ENCODE results near the gene EIF4B. TPM values are rescaled to one million over a fixed set of nuclear protein-coding genes. Genes with fewer than 3 reads are reported as not detected.

The EIF4B gene
- total RNA-seq, 1 experiment from 2014 or later: 559 TPM

DNA sequence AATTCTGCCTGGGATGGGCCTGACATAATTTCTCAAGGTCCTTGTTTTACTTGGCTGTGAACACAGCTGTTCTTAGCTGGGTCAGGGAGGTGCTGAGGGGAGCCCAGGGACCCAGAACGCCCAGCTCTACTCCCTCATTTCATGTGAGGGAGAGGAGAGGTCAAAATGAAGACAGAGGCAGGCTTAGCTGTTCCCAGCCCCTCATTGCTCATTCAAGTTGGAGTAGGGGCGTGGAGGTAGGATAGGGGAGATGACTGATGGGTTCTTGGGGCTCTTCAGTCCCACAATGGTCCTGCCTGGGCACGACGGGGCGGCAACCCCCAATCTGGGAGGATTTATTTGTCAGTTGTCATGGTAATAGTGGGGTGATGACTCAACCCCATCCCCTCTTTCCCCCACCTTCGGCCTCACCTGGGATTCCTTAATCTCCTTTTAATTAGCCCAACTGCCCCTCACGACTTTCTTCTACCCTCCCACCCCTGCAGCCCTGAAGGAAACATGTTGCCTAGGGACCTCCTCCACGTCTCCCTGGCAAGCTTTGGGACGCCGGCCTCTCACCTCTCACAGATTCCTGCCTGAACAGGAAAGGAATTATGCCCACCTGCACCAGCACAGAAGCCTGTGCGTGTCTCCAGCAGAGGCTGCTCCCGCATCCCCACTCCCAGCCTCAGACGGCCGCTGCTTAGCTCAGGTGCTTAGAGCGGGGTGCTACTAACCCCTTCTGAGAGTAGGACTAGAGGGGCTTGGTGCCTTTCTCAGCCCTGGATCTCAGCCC, 62.7 kb downstream of the EIF4B start:
- DNase-seq (ENCODE audit: low spot score): no peak

DNA sequence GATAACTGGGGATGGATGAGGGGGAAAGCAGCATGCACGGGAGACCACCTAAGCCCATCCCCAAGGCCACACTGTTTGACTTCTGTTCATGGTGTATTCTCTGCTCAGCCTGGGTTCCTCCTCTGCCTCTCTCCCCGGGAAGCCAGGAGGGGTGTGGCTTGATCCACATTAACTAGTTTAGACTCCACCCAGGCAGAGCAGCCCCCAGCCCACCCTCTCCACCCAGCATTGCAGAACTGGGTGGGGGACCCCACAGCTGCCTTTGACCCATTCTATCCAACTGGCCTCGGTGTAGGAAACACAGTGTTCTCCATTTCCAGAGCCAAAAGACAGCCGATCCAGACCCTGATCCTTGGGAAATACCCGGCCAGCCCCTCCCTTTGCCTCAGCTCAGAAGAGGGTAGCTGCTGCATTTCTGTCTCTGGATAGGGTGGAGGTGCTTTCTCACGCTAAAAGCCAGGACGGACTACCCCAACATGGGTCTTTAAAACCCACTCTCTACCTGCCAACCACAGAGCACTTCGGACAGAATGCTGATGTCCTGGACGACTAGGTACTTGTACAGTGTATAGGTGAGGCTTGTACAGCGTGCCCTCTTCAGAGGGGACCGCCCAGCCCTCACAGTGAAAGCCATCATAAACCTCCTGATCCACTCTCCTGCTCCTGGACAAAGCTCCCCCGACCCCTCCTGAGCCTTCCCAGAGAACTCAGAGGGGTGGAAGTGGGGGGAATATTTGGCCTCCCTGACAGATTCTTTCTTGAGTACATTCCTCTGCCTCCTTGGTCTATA, 63.6 kb downstream of the EIF4B start:
- DNase-seq (ENCODE audit: low spot score): no peak

DNA sequence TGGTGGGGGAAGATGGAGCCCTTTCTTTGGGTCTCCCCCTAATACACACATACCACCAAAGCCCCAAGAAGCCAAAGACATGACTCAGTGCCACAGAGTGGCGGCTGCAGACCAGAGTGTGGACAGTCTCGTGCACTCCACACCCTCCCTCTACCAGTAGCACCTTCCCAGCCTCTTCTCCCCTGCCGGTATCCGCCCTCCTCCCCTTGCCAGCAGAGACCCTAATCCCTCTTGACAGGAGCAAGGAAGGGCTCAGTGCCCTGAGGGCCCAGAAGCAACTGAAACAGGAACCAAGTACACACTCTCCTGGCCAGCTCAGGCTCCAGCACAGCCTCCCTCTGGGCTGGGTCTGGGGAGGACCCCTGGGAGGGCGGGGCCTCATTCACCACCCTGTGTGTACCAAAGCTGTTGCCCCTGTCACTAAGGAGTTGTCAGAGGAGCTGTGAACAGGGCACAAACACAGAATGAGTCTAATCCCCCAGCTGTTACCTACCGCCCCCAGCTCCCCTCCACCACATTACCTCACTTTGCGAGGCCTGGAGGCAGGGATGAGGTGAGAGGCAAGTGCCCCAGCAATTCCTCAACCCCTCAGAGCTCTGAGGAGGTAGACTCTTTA, 64.7 kb downstream of the EIF4B start:
- DNase-seq (ENCODE audit: low spot score): no peak

DNA sequence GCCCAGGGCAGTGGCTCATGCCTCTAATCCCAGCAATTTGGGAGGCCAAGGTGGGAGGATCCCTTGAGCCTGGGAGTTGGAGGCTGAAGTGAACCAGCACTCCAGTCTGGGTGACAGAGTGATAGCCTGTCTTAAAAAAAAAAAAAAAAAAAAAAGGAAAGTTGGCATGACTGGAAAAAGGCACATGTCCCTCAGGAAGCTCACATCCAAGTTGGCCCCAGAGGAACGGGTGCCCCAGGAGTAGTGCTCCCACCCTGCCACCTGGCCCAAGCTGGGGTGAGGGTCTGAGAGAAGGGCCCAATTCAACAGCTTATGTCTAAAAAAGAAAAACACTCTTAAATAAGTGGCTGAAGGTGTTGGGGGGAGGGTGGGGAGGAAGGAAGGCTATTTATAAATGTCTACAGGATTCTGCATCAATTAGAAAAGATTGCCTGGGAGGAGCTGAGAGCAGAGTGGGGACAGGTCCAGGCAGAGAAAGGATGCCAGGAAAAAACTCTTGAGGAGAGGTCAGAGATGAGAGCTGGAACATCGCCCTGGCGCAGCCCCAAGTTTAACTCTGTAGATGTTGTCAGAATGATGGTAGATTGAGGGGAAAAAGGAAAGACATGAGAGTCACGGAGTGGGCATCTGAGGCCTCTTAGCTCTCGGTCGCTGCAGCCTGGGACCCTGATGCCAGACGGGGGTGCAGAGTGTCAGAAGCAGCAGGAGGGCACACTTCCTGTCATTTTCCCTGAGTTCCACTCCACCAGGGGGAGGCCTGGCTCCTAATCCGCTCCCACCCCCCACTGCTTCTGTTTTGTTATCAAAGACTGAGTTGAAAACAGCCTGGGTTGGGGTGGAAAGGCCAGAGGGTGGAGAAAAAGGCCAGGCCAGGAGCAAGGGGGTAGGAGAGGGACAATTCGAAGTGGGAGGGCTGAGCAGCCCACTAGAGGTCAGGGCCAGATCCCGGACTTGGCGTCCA, 65.6 kb downstream of the EIF4B start:
- DNase-seq (ENCODE audit: low spot score): no peak

DNA sequence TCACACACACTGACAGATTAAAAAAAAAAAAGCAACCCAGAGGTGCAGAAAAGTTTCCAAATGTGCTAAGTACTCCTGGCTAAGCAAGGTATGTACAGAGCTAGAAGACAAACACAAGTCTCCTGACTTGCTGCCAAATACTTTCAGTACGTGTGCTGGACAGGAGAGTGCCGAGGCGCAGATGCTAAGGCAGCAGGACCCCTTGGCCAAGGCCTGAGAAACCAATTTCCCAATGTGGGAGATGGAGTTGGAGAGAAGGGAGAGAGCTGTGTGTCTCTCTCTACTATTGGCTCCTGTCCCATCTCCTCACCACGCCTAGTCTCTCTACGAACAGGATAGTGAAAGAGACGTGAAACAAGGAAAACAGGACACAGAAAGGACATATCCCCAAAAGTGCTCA, 67.6 kb downstream of the EIF4B start:
- DNase-seq (ENCODE audit: low spot score): no peak

DNA sequence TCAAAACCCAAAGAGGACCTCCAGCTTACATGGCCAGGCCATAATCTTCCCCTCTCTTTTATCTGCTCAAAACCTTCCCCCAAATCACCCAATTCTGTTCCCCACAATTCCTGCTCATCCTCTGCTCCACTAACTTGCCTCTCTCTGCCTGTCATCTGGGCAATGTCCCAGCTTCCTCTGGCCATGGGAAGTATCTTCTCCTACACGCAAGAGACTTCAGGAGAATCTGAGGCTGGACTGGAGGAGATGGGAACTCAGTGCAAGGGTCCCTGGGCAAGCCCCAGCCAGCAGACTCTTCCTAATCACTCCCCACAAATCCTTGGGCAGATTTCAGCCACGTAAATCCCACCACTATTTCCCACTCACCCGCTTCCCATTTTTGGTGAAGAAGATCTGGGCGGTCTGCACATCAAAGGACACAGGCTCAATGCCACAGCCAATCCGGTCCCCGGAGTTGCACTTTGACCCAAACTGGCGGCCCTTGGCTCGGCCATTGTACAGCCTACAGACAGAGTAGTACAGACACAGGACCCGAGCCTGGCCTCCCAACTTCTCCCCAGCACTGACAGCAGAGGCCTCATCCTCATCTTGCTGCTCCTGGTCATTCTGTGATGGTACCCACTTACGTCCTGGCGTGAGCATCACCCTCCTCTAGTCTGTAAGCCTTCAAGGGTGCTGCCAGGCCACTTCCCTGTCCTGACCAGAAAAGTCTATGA, 68.2 kb downstream of the EIF4B start:
- no peak for DNase-seq (ENCODE audit: low spot score)

DNA sequence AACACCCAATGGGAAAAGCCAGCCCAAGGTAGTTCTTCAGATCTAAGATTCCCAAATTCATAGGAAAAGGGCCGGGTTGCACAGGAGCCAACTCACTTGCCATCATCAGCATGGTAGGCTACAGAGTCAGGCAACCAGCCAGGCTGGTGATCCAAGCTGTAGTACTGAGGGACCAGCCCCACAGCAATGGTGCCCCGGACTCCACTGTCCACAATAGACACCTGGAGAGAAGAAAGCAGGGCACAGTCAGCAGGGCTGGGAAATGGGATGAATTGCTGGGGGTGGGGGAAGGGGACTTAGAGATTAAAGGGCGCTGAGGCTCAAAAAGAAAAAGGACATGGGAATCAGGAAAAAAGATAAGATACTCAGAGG, 68.7 kb downstream of the EIF4B start:
- no peak for DNase-seq (ENCODE audit: low spot score)

DNA sequence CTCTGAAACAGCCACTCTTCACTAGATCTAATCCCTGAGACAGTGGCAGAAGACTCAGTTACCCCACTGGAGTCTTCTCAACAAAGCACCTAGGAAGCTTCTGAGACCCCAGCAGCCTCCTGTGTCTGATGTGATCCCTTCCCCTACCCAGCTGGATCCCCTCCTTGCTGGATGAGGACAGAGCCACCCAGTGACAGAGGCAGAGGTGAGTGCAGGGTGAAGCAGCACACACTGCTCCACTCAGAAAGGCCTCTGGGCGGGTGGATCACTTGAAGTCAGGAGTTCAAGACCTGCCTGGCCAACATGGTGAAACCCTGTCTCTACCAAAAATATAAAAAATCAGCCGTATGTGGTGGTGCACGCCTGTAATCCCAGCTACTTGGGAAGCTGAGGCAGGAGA, 70.2 kb downstream of the EIF4B start:
- no peak for DNase-seq (ENCODE audit: low spot score)

DNA sequence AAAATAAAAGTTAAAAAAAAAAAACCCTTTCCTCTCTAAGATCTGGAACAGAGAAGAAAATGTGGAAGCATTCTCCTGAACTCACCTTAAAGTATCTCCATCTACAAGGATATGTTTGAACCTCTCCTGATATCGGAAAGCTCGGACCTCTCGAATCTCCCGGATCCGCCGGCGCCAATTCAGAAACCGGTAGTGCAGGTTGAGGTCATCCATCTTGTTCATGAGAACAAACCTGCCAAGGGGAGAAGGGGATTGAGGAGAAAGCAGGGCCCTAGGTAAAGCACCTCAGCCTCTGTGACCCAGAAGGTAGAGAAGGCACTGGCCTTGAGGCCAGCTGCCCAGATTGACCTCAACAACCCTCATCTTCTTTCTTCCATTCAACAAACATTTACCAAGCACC, 70.8 kb downstream of the EIF4B start:
- DNase-seq (ENCODE audit: low spot score): no peak

DNA sequence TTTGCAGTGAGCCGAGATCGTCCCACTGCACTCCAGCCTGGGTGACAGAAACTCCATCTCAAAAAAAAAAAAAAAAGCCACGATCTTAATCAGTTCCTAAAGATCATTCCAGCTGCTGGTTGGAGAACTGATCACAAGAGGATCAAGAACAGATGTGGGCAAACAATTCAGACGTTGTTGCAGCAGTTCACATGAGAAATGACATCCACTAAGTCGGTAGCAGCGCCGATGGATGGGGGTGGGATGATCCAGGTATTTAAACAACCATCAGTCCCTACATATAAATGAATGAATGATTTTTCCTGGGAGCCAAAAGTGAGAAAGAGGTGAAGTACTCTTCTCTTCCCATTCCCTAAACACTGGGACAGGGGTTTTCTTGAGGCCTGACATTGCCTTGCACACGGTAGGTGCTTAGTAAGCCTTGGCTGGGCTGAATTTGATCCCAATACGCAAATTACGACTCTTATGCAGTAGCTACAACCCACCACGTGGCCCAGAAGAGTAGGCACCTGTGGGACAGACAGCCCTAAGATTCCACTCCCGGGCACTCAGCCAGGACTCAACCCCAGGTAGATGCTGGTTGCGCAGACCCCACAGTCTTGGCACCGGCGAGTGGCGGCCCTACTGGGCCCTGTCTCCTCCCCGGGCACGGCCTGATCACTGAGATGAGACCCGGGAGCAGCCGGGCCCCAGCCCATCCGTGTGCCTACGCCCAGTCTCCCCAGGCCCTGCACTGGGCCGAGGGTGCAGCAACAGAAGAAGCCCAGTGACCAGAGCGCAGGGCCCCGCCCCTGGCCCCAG, 72.4 kb downstream of the EIF4B start:
- DNase-seq (ENCODE audit: low spot score): no peak

DNA sequence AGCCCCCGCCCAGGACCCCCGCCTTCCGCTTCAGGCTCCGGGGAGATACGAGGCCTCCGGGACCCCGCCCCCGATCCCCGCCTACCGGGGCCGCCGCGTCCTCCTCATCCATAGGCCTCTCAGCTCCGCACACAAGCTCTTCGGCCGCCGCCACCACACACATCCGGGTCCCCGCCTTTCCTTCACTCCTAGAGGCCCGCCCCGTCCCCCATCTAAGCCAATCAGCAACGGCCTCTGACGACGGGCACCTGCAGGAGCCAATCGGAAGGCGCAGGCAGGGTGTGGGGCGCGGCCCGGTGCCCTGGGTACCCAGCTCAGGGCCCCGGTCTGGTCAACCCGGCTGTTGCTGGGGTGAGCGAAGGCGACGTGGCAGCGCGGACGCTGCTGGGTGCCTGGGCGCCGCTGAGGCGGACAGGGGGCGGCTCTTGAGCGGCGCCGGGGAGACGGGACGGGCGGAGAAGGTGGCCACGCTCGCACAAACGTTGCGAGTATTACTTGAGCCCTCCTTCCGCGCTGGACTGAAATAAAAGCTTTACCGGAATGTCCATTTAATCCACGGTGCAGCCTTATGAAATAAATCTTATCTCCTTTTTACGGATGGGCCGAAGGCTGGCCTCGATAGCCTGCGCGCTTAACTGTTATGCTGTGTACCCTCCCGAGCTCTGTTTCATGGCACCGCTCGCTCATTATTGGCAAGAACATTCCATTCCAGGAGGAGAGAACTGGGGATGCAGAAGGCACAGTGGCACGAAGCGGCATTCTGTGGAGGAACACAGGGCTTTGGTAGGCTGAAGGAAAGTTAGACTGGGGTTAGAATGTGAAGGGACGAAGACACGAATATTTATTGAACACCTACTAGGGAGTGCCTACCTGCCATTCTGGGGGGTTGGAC, 73.2 kb downstream of the EIF4B start, which contains the start of gene SPRYD3:
TSS of gene SPRYD3 (minus strand) at position 165 of the 892 bp plus-strand sequence. CDS start at position 108, 57 bp downstream.
- peak; percentile 93 for DNase-seq (ENCODE audit: low spot score)

DNA sequence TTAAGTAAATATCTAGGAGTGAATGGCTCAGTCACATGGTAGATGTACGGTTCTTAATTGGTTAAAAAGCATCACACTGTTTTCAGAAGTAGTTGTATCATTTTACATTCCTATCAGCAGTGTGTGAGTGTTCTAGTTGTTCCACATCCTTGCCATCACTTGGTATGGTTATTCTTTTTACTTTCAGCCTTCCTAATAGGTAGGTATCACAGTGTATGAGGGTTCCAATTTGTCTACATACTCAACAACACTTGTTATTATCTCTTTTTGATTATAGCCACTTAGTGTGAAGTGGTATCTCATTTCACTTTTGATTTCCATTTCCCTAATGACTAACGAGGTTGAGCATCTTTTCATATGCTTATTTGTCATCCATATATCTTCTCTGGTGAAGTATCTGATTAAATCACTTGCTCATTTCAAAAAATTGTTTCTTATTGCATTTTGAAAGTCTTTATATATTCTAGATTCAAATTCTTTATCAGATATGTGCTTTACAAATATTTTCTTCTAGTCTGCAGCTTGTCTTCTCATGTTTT, 76.5 kb downstream of the EIF4B start:
- DNase-seq (ENCODE audit: low spot score): no peak

DNA sequence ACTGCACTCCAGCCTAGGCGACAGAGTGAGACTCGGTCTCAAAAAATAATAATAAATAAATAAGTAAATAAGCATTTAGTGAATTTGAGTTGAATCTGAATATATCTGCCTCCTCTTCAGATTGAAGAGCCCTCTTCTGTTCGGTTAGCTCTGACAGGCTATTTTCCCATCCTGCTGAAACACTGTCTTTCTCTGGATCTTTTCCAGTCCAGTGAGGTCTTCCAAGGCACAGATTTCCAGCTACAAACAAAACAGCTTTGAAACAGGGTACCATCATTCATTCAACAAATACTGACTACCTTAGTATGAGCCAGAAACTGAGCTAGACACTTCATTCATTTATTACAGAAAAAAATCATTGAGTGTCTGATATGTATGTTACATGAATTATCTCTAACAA, 80.1 kb downstream of the EIF4B start:
- DNase-seq (ENCODE audit: low spot score): no peak

DNA sequence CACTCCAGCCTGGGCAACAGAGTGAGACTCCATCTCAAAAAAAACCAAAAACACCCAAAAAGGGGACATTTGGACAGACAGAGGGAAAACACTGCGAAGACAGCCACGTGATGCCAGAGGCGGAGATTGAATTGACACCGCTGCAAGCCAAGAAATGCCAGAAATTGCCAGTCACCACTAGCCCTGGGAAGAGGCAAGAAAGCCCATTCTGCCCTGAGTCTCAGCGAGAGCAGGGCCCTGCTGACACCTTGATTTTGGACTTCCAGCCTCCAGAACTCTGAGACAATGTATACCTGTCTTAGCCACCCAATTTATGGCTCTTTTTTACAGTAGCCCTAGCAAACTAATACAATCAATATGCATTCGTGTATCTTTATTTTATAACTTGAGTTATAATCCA, 83.8 kb downstream of the EIF4B start:
- DNase-seq (ENCODE audit: low spot score): no peak

DNA sequence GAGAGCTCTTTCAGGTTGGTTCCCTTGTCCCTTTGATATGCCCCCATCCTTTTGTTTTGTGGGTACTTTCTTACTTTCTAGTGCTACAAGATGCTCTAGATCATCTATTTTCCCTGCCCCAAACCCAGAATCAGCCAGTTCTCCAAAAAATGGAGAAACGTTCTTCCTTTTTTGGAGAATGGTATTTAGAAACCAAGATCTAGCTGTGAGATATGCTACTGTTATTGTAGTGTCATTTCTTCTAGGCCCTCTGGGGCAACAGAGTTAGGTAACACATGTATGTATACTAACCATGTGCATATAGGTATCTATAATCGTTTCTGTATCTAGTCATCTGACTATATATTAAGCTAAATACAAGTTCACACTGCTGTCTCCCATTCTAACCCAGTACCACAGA, 84.3 kb downstream of the EIF4B start:
- DNase-seq (ENCODE audit: low spot score): no peak

DNA sequence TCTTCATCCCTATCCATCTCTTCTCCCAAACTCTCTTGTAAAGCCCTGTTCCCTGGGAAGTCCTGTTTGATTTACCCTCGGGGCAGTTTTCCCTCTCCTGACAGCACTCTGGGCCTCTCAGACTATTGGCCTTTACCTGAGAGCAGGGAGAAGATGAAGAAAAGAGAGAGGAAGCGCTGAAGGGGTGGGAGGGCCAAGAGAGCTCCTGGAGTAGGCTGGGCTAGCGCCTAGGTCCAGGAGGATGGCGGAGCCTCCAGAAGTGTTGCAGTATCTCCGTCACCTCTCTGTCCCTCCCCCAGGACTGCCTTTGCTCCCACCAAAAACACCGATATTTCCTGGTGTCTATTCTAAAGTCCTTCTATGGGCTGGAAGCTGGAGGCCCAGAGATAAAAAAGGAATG, 85.5 kb downstream of the EIF4B start:
- DNase-seq (ENCODE audit: low spot score): no peak
